Loucy (cell line): ENCODE measurements around the gene SYNE3.

Source experiments
- EZH2phosphoT487 ChIP-seq: fragments of 200-600 bp; IDR thresholded peaks from 2 replicates; pipeline ENCODE4 v1.6.1; 2018; ENCODE audit warnings: antibody characterized with exemption, mild to moderate bottlenecking, moderate library complexity, borderline replicate concordance
- TF ChIP-seq, protein P1 (sequence below): fragments of 200-600 bp; sonication (generic); conservative IDR thresholded peaks from 2 replicates; pipeline ENCODE4 v1.5.1; 2014; ENCODE audit warnings: mild to moderate bottlenecking, antibody characterized with exemption, low read length

- TF ChIP-seq, protein P1, sequence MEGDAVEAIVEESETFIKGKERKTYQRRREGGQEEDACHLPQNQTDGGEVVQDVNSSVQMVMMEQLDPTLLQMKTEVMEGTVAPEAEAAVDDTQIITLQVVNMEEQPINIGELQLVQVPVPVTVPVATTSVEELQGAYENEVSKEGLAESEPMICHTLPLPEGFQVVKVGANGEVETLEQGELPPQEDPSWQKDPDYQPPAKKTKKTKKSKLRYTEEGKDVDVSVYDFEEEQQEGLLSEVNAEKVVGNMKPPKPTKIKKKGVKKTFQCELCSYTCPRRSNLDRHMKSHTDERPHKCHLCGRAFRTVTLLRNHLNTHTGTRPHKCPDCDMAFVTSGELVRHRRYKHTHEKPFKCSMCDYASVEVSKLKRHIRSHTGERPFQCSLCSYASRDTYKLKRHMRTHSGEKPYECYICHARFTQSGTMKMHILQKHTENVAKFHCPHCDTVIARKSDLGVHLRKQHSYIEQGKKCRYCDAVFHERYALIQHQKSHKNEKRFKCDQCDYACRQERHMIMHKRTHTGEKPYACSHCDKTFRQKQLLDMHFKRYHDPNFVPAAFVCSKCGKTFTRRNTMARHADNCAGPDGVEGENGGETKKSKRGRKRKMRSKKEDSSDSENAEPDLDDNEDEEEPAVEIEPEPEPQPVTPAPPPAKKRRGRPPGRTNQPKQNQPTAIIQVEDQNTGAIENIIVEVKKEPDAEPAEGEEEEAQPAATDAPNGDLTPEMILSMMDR = no peak
- TF ChIP-seq EZH2phosphoT487 = no peak
Observed at GRCh38 chr14:95484296-95484695, 32.2 kb downstream of the SYNE3 start.
